ENCODE measurements around the gene APOOL.
A peak's percentile ranks its signal among the peaks of the same experiment; 100 is the strongest.

Gene APOOL

GRCh38 chrX:85084770-85085393, 81.2 kb downstream of the APOOL start:
- DNase-seq (ENCODE audit: low read depth) = peak; percentile 54

- DNase-seq (ENCODE audit: low read depth) = no peak
Measured at GRCh38 chrX:85089321-85089840, 85.7 kb downstream of the APOOL start.

- peak; percentile 3 for DNase-seq (ENCODE audit: low read depth)
Measured at GRCh38 chrX:85107407-85107806, 103.7 kb downstream of the APOOL start.

GRCh38 chrX:85108165-85108564, 104.5 kb downstream of the APOOL start:
- DNase-seq (ENCODE audit: low read depth) = no peak

- DNase-seq (ENCODE audit: low read depth) = peak; percentile 8
Measured at GRCh38 chrX:85109235-85109634, 105.6 kb downstream of the APOOL start.

- peak; percentile 4 for DNase-seq (ENCODE audit: low read depth)
Measured at GRCh38 chrX:85111347-85111746, 107.7 kb downstream of the APOOL start.

GRCh38 chrX:85112293-85112692, 108.6 kb downstream of the APOOL start:
- DNase-seq (ENCODE audit: low read depth) = no peak

- no peak for DNase-seq (ENCODE audit: low read depth)
Measured at GRCh38 chrX:85113746-85114145, 110.1 kb downstream of the APOOL start.

GRCh38 chrX:85114171-85114570, 110.5 kb downstream of the APOOL start:
- DNase-seq (ENCODE audit: low read depth) = no peak

- no peak for DNase-seq (ENCODE audit: low read depth)
Measured at GRCh38 chrX:85114776-85115175, 111.1 kb downstream of the APOOL start.

GRCh38 chrX:85115252-85115651, 111.6 kb downstream of the APOOL start:
- DNase-seq (ENCODE audit: low read depth) = no peak

- no peak for DNase-seq (ENCODE audit: low read depth)
Measured at GRCh38 chrX:85136409-85136808, 132.7 kb downstream of the APOOL start.

- DNase-seq (ENCODE audit: low read depth) = no peak
Measured at GRCh38 chrX:85139422-85139821, 135.7 kb downstream of the APOOL start.

GRCh38 chrX:85140964-85141363, 137.3 kb downstream of the APOOL start:
- DNase-seq (ENCODE audit: low read depth) = no peak
